Prostate gland (tissue), 2 donors: ENCODE data around the gene ZNF19.

Experiments used
- CTCF ChIP-seq, 4 experiments: fragments of 200-600 bp in 2 of 4; fragments of 450-650 bp in 2 of 4; sonication (generic) in 2 of 4; IDR thresholded peaks; 1 replicate in 3 of 4; 2 replicates in 1 of 4; pipeline ENCODE4 v1.5.1; 2016 to 2019; ENCODE audit warnings: antibody characterized with exemption in 4 of 4, mild to moderate bottlenecking in 2 of 4, moderate library complexity in 2 of 4
- POLR2A ChIP-seq: fragments of 450-650 bp; IDR thresholded peaks from one replicate; pipeline ENCODE4 v1.6.1; 2016; ENCODE audit warnings: antibody characterized with exemption, mild to moderate bottlenecking

DNA sequence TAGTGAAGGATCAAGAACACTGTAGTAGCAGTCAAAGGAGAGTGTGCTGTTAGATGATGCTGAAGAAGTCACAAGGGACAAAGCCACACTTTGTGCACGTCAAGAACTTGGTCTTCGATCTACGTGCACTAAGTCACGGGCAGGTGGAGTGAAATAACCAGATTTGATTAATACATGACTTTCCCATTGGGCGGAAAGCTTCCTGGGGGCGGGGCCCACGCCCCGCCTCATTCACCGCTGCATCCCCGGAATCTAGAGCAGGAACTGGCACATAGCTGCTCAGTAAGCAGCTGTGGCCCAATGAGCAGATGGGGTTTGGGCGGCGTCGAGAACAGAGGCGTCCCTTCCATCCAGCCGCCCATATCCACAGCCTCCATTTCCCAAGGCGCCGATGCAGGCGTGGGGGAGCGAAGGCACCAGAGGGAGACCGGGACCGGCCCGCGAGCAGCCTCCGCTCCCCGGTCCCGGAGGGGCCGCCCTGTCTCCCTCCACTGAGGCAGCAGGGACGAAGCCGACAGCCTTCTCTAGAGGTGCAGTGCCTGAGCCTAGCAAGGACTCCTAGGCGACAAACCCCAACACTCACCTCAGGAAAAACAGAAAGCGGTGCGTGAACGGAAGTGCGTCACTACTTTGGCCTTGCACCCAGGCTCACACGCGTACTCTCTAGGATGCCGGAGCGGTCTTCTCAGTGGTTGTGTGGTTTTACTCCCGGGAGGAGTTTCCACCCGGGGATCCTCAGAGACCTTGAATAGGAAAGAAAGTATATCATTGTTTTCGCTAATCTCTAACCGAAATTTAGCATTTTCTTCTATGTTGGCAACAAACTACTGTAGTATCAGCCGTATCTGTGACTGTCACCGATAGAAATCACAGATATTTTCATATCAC, 4.9 kb downstream of the ZNF19 start:
- TF ChIP-seq CTCF (IDR thresholded peaks at IDR 0.05) (peak in 1 of 4 experiments; percentile 20), POLR2A (peak; percentile 62)
